Measurements from ENCODE around the gene MRPL58.
"Not testable (repeated sequence)": the region's sequence is repeated elsewhere in the genome, so short reads cannot be mapped to it uniquely, and the experiment has no call there.

MRPL58 gene

DNA sequence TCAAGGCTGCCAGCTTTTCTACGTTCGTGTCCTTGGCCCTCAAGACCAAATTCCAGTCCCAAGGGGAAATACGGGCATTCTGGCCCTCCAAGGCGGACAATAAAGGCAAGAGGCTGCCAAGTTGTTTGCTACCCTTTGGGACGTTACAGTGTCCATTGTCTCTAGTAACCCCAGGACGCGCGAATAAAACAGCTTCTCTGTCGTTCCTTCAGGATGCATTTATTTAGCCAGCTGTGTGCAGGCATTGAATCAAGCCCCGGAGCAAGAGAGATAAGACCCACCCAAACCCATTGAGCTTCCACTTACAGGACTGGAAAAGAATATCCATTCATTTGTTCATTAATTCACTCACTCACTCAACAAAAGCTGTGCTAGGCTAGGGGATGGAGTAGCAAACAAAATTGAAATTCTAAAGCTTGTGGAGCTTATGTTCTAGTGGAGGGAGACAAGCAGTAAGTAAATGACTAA is 656 bp downstream of the MRPL58 start:
- no peak for DNase-seq (ENCODE audit: low read depth in 3 of 3)

DNA sequence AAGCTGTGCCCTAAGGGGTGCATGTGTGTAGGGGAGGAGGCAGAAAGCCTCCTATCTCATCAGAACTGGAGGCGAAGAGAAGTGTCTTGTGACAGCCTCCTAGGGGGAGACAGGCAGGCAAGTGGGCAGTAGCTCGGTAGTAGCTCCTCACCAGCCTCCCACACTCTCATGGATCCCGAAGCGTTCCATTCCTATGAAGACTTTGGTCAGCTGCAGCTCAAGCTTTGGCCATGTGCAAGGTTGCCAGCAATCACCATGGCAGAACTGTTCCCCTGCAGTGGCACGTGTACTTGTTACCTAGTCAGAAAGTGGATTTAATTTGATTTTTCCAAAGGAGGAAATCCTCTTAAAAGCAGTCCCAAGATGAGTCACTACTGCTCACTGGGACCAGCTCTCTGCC is 6.7 kb downstream of the MRPL58 start:
- no peak for DNase-seq (ENCODE audit: low read depth in 3 of 3)

DNA sequence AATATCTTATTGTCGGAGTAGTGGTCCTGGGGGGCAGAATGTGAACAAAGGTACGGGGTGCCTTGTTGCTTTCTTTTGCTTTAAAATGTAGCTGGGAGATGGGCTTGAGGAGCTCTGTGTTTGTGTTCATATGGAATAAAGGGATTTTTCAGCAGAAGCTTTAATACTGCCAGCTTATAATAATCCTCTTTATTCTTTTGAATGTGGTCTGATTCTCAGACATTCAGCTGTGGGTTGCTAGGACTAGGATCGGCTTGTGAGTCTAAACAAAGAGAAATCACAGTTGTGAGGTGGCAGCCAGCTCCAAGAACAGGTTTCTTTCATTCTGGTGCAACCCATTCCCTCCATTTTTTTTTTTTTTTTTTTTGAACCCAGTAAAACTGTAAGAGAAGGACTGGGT is 7.2 kb downstream of the MRPL58 start:
- DNase-seq (ENCODE audit: low read depth in 3 of 3): no peak

DNA sequence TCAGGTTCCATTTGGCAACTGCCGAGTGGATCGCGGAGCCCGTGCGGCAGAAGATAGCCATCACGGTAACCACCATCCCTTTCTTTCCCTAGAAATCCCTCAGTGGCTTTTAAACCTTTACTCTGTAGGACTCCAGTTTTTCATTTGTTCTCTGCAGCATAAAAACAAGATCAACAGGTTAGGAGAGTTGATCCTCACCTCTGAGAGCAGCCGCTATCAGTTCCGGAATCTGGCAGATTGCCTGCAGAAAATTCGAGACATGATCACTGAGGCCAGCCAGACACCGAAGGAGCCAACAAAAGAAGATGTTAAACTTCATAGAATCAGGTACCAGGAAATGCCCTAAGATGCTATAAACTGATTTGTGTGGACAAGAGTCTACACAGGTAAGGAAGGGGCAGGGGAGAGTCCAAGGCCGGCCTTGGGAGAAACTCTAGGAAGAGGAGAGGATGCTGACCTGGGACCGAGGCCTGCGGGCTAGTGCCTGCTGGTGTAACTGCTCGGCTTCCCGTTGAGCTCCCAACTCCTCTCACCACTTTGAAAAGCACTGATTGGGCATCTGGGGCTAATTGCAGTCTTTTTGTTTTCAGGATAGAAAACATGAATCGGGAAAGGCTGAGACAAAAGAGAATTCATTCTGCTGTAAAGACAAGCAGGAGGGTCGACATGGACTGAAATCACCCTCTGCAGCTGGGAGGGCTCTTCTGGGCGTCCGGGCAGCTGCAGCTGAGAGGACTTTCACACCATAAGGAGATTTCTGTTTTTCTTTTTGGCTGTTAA is 8.1 kb downstream of the MRPL58 start:
- no peak for DNase-seq (ENCODE audit: low read depth in 3 of 3)

DNA sequence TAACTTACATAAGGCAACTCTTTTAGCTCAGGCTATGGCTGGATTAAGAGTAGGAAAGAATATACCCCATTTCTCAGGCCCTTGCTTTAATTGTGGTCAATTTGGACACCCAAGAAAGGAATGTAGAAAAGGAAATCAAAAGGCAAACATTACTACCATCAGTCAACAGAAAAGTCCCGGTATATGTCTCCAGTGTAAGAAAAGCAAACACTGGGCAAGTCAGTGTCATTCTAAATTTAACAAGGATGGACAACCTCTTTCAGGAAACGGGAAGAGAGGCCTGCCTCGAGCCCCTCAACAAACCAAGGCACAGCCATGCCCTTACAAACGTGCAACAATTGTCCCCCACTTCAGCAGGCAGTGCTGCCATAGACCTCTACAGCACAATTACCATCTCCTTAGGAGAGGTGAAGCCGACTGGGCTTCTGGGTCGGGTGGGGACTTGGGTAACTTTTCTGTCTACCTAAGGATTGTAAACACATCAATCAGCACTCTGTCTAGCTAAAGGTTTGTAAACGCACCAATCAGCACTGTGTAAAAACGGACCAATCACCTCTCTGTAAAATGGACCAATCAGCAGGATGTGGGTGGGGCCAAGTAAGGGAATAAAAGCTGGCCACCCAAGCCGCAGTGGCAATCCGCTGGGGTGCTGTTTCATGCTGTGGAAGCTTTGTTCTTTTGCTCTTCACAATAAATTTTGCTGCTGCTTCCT is 12.4 kb downstream of the MRPL58 start:
- DNase-seq (ENCODE audit: low read depth in 3 of 3): no peak

DNA sequence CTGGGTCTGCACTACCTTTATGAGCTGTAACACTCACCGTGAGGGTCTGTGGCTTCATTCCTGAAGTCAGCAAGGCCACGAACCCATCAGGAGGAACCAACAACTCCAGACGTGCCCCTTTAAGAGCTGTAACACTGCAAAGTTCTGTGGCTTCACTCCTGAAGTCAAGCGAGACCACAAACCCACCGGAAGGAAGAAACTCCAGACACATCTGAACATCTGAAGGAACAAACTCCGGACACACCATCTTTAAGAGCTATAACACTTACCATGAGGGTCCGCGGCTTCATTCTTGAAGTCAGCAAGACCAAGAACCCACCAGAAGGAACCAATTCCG is 12.9 kb downstream of the MRPL58 start:
- not testable (repeated sequence) for DNase-seq (ENCODE audit: low read depth in 3 of 3)

GRCh38 chr17:75026650-75027049 is 14.2 kb downstream of the MRPL58 start:
- DNase-seq (ENCODE audit: low read depth in 3 of 3): not testable (repeated sequence)

- no peak for DNase-seq (ENCODE audit: low read depth in 3 of 3)
Observed at GRCh38 chr17:75030161-75030560, 17.7 kb downstream of the MRPL58 start.

DNA sequence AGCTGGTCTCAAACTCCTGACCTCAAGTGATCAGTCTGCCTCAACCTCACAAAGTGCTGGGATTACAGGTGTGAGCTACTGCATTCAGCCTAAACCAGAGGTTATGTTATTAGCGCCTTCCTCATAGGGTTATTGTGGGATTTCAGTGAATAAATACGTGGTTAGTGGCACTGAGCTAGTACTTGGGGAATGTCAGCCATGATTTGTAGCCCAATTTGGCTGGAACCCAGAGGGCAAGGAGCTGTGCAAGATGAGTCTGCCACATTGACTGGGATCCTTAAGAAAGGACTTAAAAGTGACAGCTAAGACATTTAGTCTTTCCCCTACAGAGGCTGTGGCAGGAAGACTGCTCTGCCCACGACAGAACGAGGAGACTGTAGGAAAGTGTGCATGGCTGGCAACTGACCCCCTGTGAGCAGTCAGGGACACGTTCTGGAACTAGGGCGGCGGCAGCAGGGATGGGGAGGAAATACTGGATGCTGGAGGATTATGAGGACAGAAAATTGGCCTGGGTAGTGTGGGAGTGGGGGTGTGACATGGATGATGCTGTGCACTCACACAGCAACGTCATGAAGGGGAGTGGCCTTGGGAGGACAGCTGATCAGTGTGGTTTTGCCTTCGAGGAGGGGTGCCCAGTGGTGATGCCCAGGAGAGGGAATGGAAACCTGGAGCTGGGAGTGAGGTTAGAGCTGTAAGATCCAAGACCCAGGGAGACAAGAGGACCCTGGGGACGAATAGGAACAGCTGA is 19.7 kb downstream of the MRPL58 start:
- DNase-seq (ENCODE audit: low read depth in 3 of 3): peak in 2 of 3 experiments; percentile 28 to 32

DNA sequence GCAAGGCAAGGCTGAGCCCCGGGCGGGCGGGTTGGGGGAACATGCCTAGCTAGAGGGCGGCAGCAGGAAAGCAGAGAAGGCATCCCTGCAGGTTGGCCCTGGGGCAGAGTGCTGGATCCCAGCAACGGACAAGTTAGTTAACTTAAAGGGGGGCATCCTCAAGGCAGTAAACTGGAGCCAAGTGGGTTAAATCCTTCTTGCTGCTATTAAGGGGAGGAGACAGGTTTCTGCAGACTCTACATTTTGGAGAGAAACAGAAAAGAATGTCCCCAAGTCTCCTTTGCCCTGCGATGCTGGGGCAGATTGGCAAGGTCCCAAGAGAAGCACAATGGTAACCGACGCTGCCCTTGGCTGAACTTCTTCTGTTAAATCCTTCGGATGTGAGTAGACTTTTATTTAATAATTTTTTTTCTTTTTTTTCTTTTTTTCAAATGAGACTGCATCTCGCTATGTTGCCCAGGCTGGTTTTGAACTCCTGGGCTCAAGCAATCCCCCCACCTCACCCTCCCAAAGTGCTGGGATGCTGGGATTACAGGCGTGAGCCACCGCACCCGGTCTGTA is 20.3 kb downstream of the MRPL58 start:
- DNase-seq (ENCODE audit: low read depth in 3 of 3): no peak

DNA sequence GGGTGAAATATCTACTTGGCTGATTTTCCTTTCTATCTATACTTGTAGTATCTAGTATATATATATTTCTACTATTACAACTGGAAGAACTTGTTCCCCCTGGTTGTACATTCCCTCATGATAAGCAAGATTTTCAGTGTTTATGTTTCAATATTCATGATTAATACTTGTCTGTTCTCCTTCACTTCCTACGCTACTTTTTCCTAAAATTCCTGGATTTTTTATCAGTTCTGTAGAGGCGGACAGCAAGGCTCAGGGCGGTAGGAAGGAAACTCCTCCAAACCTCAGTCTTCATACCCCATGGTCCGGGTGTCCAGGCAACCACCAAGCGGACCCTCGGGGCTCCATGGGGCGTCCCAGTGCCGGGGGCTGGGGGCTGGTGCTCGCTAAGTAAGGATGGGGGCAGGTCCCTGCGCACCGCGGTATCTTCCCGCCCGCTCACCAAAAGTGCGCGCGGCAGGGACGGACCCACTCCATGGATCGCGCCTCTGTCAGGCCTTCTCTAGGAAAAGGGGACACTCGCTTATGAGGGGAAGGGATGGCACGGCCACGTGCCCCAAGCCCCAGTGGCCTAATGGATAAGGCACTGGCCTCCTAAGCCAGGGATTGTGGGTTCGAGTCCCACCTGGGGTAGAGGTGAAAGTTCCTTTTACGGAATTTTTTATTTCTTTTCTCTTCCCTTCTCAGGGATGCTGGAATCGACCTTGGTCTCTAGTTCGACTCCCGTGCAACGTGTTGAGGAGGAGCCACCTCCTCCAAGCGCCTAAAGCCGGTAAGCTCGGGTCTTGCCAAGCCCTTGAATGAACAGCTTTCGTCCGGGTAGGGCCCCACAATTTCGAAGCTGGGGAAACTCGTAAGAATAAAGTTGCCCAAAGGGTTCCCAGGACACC is 21.1 kb downstream of the MRPL58 start:
- DNase-seq (ENCODE audit: low read depth in 3 of 3): peak; percentile 72 to 93 (median 75)

- DNase-seq (ENCODE audit: low read depth in 3 of 3): peak; percentile 69 to 95 (median 69)
Observed at GRCh38 chr17:75034236-75034908, 21.9 kb downstream of the MRPL58 start.

- peak; percentile 31 to 77 (median 63) for DNase-seq (ENCODE audit: low read depth in 3 of 3)
Observed at GRCh38 chr17:75036643-75037268, 24.3 kb downstream of the MRPL58 start.

DNA sequence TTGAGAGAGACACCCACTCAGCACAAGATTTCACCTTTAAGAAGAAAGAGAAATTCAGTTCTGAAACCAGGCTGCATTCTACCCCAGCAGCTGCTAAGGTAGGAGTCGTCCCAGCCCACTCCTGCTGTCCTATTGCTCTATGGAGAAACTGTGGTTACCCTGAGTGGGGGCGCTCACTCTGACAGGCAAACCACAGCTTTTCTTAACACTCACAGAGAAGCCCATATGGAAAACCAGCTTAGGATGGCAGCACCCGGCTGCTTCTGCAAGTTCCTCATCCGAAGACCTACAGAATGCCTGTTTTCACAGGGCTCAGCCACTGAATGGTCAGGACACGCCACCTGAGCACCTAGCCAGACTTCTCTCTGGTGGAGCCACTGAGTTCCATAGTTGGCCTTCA is 26.8 kb downstream of the MRPL58 start:
- no peak for DNase-seq (ENCODE audit: low read depth in 3 of 3)

GRCh38 chr17:75041656-75042280 is 29.3 kb downstream of the MRPL58 start:
- DNase-seq (ENCODE audit: low read depth in 3 of 3): no peak

- not testable (repeated sequence) for DNase-seq (ENCODE audit: low read depth in 3 of 3)
Observed at GRCh38 chr17:75043789-75044188, 31.3 kb downstream of the MRPL58 start.

DNA sequence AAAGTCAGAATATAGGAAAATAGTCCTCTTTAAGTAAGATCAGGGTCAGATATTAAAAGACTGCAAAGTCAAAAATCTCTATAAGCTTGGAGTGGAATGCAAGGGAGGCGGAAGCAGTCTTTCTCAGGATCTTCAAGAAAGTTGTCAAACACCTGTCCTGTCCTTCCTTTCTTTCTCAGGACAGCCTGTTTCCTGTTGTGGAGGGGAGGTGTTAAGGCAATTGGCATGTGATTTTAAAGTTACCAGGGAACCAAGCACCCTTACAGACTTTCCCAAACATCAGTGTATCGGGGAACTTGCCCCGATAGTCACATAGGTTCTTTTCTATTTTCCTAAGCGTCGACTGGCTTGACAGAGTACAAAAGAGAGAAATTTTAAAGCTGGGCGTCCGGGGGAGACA is 32.2 kb downstream of the MRPL58 start:
- no peak for DNase-seq (ENCODE audit: low read depth in 3 of 3)

DNA sequence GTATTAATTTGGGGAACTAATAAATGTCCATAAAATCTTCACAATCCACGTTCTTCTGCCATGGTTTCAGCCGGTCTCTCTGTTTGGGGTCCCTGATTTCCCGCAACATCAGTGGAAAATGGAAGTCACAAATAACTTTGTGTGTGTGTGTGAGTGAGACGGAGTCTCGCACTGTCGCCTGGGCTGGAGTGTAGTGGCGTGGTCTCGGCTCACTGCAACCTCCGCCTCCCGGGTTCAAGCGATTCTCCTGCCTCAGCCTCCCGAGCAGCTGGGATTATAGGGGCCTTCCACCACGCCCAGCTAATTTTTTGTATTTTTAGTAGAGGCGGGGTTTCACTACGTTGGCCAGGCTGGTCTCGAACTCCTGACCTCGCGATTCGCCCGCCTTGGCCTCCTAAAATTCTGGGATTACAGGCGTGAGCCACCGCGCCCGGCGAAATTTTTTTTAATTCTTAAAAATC is 33.5 kb downstream of the MRPL58 start:
- not testable (repeated sequence) for DNase-seq (ENCODE audit: low read depth in 3 of 3)

Measured in stimulated activated CD4-positive, alpha-beta T cell treated with anti-CD3 and anti-CD28 coated beads, TNF-alpha, amount 100 ng/mL, for 4 hours (primary cell).